Effector CD4-positive, alpha-beta T cell (primary cell): ENCODE results near the gene SHROOM4.

Source experiments
- DNase-seq: peaks from one replicate; pipeline ENCODE4 v3.0.0-alpha.2; 2020

Gene SHROOM4

DNA sequence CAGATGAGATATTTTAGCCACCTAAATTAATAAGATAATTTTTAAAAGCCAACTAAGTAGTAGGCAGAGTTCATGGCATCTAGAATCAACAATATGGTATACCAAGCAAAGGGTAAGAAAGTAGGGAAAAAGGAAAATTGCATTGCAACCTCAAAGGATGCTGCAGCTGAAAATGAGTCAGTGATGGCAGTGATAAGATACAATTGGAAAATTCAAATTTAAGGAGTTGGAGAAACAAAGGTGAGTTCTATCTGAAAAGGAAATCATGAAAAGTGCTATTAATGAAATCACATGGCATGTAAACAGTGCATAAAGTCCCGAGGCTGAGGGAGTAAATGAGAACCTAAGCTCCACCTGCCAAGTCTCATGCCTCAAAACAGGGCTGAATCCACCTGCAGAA, 33.9 kb downstream of the SHROOM4 start:
- no peak for DNase-seq

GRCh38 chrX:50779694-50780093, 34.3 kb downstream of the SHROOM4 start:
- no peak for DNase-seq

DNA sequence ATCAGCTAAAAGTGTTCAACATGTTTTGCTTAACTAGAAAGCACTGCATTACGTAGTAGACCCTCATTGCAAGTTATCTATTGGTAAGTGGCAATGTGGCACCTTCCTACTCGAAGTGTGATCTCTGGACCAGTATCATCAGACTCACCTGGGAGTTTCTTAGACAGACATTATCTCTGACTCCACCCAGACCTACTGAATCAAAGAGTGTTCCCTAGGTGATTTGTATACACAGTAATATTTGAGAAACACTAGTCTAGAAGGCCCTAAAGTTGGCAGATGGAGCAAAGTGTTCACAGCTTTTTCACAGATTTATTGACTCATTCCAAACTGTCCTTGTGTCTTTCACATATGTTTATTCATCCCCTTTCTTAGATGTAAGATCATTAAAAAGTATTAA, 35.7 kb downstream of the SHROOM4 start:
- DNase-seq = no peak

DNA sequence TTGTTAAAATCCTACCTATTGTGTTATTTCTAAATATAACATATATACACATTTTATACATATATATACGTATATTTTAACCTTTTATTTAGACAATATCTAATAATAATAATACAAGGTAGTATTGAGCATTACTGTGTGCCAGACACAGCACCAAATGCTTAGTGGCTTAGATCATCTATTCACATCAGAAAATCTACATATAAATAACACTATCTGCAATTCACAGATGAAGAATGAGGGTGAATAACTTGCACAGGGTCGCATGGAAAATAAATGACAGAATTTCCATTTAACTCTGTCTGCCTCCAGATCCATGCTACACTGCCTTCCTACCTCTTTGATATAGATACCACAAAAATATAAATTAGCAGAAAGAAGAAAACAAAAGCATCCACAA, 37.7 kb downstream of the SHROOM4 start:
- DNase-seq = no peak

GRCh38 chrX:50771382-50771781, 42.6 kb downstream of the SHROOM4 start:
- DNase-seq = no peak

GRCh38 chrX:50770702-50771101, 43.3 kb downstream of the SHROOM4 start:
- DNase-seq = no peak

DNA sequence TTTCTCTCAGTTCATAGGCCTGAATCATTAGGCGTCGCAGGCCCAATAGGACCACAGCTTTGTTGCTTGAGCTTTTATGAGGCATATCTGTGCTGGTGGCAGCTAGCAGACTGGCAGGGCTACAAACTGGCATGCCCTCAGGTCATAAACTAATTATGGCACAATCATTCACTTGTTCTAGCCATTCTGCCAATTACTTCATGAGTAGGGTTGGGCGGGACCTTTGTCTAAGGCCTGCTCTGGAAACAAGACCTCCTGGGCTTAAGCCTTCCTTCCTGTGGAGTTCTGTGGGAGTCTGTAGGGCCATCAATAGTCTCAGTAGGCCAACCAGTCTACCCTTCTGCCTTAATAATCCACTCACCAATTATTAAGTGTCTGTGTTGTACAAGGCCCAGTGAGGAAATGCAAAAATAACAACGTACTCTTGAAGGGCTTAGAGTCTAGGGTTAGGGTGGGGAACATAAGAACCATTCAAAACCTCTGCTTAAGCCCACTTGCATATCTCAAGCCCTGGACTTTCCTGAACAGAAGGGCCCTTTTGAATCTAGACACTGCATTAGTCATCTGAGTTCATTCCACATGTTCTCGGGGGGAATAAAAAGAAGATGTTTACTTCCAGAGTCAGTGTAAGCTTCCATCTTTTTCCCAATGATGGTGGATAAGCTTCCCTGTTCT, 44.5 kb downstream of the SHROOM4 start:
- DNase-seq = no peak

DNA sequence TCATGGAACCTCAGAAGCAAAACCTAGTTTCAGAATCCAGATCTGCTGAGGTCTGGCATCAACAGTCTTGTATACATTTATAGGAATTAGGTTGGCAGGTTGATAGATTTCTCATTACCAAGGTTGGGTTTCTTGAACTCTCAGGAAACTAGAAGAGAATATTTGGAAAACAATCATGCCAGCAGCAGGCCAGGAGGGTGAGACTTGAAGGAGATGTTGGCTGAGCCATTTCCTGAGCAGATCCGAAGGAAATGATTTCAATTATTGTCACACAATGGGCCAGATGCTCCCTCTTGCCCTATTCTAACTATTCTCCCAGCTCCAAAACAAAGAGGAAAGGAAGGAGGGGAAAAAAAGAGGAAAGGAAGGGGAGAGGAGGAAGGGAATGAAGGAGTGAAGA, 45.2 kb downstream of the SHROOM4 start:
- DNase-seq = no peak

GRCh38 chrX:50765986-50766385, 48.0 kb downstream of the SHROOM4 start:
- DNase-seq = no peak

DNA sequence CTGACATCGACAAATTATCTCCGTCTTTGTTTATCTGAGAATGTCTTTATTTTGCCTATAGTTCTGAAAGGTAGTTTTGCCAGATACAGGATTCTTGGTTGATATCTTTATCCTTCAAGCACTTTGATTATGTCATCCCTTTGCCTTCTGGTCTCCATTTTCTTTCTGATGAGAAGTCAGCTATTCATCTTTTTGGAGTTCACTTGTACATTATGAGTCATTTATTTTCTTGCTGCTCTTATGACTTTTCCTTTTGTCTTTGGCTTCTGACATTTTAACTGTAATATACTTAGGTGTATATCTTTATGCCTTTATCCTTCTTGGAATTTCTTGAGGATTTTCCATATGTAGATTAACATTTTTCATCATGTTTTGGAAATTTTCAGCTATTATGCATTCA, 51.4 kb downstream of the SHROOM4 start:
- DNase-seq = no peak

- DNase-seq = no peak
Observed at GRCh38 chrX:50756276-50756675, 57.7 kb downstream of the SHROOM4 start.

- DNase-seq = no peak
Observed at GRCh38 chrX:50751091-50751490, 62.9 kb downstream of the SHROOM4 start.

DNA sequence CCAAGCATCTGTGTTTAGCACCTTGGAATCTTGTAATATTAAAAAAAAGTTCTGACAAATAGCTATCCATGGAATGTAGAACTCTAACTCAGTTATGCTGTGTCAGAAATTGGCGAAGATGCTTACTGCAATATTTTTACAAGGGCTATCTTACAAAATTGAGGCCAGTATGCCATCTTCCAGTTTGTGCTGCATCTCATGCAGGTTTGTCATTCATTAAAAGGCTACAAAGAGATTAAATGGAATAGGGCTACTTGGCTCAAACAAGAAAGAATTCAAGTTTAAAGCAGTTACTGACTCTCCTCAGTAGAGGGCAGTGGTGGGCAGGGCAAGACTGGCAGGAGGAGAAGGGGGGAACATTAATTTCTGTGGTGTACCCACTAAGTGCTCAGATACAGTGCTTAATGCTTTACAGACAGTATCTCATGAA, 66.5 kb downstream of the SHROOM4 start:
- no peak for DNase-seq

- DNase-seq = no peak
Observed at GRCh38 chrX:50736656-50737055, 77.3 kb downstream of the SHROOM4 start.

GRCh38 chrX:50726296-50726695, 87.7 kb downstream of the SHROOM4 start:
- DNase-seq = no peak

- DNase-seq = no peak
Observed at GRCh38 chrX:50725310-50725709, 88.7 kb downstream of the SHROOM4 start.

DNA sequence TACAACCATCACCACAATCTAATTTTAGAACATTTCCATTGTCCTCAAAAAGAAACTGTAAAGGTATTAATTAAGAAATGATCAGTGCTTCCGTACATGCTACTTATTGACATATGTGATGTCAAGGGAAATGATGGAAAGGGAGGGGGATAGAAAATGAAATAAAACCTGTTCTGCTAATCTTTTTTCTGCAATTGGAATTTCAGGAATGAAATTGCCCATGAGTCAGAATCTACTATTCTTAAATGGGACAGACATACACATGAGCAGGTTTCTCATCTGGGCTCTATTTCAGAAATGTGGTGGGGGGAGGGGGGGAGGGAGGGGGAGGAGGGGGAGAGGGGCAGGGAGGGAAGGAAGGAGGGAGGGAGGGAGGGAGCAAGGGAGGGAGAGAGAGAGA, 91.0 kb downstream of the SHROOM4 start:
- DNase-seq = no peak

DNA sequence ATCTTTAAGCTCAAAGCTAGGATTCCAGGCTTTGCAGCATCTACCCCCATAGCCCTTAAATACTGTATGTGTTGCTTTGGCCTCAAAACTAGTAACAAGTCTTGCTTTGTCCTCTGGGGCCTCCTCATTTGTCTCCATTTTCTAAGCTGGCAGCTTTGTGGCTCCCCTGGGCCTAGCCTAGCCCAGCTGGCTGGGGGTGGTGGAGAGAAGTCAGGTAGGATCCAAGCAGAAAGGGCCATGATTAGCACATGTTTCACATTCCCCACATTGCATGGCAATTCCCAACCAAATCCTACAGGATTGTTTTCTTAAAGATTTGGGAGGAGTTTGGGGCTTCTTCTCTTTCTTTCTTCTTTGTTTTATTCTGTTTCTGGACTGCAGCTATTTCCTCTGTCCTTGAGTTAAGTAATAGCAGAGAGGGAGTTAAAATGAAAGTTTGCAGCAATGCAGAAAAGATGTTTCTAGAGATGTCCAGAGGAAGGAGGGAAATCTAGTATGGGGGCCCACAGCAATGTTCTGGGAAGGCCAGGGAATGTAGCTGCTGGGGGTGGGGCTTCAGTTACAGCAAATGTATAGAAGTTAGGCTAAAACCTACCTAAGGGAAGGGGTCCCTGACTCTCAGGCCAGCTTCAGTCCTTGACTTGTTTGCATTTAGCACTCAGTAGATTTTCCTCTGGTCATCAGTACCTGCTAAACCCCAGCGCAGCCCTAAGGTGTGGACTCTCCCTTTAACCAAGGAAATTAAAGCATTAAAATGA, 92.1 kb downstream of the SHROOM4 start:
- no peak for DNase-seq

DNA sequence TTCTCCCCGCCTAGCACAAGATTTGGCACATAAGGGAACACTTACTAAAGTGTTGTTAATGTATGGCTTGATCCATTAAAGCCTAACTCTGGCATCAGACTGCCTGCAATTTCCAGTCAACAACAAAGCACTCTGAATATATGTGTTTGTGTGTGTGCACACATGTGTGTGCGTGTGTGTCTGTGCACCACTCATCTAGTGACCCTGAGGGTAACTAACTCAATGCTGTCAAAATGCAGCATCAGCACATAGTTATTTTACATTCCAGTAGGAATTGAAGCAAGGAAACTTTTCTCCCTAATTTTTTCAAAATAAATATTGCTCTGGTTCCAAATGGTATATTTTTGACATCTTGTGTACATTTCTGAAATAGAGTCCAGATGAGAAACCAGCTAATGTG, 94.4 kb downstream of the SHROOM4 start:
- DNase-seq = no peak

DNA sequence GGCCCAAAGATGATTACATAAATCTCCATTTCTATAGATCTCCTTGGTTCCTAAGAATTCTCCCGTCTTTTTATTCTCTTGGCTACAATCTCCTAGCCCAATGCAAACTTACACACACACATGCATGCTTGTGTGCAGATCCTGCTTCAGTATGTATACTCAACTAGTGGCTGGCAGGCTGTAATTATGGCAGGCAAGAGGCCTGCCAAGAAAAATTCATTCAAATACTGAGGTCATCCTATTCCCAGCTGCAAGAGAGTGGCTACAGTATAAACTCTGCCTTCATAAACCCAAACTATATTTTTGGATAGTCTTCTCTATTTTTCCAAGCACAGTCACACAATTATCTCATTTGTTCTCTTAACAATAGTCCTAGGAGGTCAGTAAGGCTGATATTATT, 95.2 kb downstream of the SHROOM4 start:
- DNase-seq = no peak

- DNase-seq = no peak
Observed at GRCh38 chrX:50716706-50717105, 97.3 kb downstream of the SHROOM4 start.

- DNase-seq = no peak
Observed at GRCh38 chrX:50712777-50713176, 101.2 kb downstream of the SHROOM4 start.

GRCh38 chrX:50711907-50712306, 102.1 kb downstream of the SHROOM4 start:
- no peak for DNase-seq

DNA sequence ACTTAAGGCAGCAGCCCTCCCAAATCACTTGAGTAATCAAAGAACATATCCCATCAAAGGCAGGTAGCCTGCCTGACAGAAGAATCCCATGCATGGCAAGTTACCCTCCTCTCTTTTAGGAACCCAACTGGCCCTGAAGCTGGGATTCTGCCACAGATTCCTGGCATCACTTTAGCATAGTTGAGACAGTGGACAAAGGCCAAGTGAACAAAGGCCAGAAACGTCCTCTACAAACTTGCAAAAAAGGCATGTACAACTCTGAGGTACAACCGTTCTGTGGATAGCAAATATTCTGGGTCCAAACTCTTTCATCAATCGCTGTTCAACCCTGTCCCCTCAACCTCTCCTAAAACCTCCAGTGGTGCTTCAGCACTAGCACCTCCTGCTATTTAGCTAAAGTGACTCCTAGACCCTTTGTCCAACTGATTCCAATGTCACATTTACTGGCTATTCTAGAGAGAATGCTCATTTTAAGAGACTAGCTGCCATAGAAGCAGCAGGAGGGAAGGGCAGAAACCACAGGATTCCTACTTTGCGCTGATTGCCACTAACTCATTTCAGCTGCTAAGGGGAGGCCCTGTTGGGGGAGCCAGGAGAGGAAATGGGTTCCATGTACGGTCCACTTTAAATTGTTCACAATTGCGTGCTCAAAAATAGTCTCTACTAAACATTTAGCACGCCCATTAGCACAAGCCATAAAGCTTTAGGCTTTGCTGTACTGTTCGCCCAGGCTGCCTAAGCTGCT, 105.9 kb downstream of the SHROOM4 start:
- no peak for DNase-seq
